ENCODE measurements around the gene VAV3.

Gene VAV3

GRCh38 chr1:107760065-107760464 lies 204.9 kb downstream of the VAV3 start:
- no peak for TF ChIP-seq CTCF (IDR thresholded peaks at IDR 0.05)
- Mint-ChIP-seq H3K36me3 (ENCODE audit: low read depth) (peaks cover 4% of the 10 kb centered on the region), H3K9me3 (no peaks in the 10 kb centered on the region), H3K27ac (no peak overlapping the region), H3K4me3 (no peak overlapping the region), H3K4me1 (peaks cover 47% of the 10 kb centered on the region), H3K27me3 (ENCODE audit: low read depth, poor library complexity) (peaks cover 3% of the 10 kb centered on the region)
- no peak for DNase-seq

- DNase-seq, result peak; percentile 76
- H3K4me3 Mint-ChIP-seq, result no peak overlapping the region
- H3K9me3 Mint-ChIP-seq, result no peaks in the 10 kb centered on the region
- H3K36me3 Mint-ChIP-seq (ENCODE audit: low read depth), result no peaks in the 10 kb centered on the region
- TF ChIP-seq CTCF (IDR thresholded peaks at IDR 0.05), result peak; percentile 80
- peaks cover under 1% of the 10 kb centered on the region for H3K4me1 Mint-ChIP-seq
- H3K27me3 Mint-ChIP-seq (ENCODE audit: low read depth, poor library complexity), result no peaks in the 10 kb centered on the region
- no peak overlapping the region for H3K27ac Mint-ChIP-seq
These were observed 214.5 kb downstream of the VAV3 start for GRCh38 chr1:107750364-107750959.

- TF ChIP-seq CTCF (IDR thresholded peaks at IDR 0.05), result peak; percentile 25
- no peaks in the 10 kb centered on the region for H3K9me3 Mint-ChIP-seq
- H3K4me1 Mint-ChIP-seq, result no peaks in the 10 kb centered on the region
- no peaks in the 10 kb centered on the region for H3K36me3 Mint-ChIP-seq (ENCODE audit: low read depth)
- H3K27me3 Mint-ChIP-seq (ENCODE audit: low read depth, poor library complexity), result no peaks in the 10 kb centered on the region
- H3K4me3 Mint-ChIP-seq, result no peak overlapping the region
- no peak overlapping the region for H3K27ac Mint-ChIP-seq
- DNase-seq, result no peak
These were observed 216.4 kb downstream of the VAV3 start for GRCh38 chr1:107748531-107748930.

- Mint-ChIP-seq H3K27me3 (ENCODE audit: low read depth, poor library complexity) (no peaks in the 10 kb centered on the region), H3K4me1 (peaks cover 5% of the 10 kb centered on the region), H3K27ac (no peak overlapping the region), H3K36me3 (ENCODE audit: low read depth) (no peaks in the 10 kb centered on the region), H3K4me3 (no peak overlapping the region), H3K9me3 (no peaks in the 10 kb centered on the region)
- TF ChIP-seq CTCF (IDR thresholded peaks at IDR 0.05), result no peak
- DNase-seq, result no peak
These were observed 223.7 kb downstream of the VAV3 start for GRCh38 chr1:107741242-107741641.

GRCh38 chr1:107740579-107740978 lies 224.4 kb downstream of the VAV3 start:
- Mint-ChIP-seq H3K9me3 (no peaks in the 10 kb centered on the region), H3K4me1 (peaks cover 5% of the 10 kb centered on the region), H3K27me3 (ENCODE audit: low read depth, poor library complexity) (no peaks in the 10 kb centered on the region), H3K36me3 (ENCODE audit: low read depth) (no peaks in the 10 kb centered on the region), H3K27ac (no peak overlapping the region), H3K4me3 (no peak overlapping the region)
- DNase-seq, result no peak
- TF ChIP-seq CTCF (IDR thresholded peaks at IDR 0.05), result no peak

- no peak for DNase-seq
- Mint-ChIP-seq H3K4me1 (peaks cover 5% of the 10 kb centered on the region), H3K9me3 (no peaks in the 10 kb centered on the region), H3K4me3 (no peak overlapping the region), H3K36me3 (ENCODE audit: low read depth) (no peaks in the 10 kb centered on the region), H3K27me3 (ENCODE audit: low read depth, poor library complexity) (no peaks in the 10 kb centered on the region), H3K27ac (no peak overlapping the region)
- TF ChIP-seq CTCF (IDR thresholded peaks at IDR 0.05), result no peak
These were observed 225.3 kb downstream of the VAV3 start for GRCh38 chr1:107739651-107740050.
